Measurements from ENCODE around the gene PRXL2B.

The PRXL2B gene

DNA sequence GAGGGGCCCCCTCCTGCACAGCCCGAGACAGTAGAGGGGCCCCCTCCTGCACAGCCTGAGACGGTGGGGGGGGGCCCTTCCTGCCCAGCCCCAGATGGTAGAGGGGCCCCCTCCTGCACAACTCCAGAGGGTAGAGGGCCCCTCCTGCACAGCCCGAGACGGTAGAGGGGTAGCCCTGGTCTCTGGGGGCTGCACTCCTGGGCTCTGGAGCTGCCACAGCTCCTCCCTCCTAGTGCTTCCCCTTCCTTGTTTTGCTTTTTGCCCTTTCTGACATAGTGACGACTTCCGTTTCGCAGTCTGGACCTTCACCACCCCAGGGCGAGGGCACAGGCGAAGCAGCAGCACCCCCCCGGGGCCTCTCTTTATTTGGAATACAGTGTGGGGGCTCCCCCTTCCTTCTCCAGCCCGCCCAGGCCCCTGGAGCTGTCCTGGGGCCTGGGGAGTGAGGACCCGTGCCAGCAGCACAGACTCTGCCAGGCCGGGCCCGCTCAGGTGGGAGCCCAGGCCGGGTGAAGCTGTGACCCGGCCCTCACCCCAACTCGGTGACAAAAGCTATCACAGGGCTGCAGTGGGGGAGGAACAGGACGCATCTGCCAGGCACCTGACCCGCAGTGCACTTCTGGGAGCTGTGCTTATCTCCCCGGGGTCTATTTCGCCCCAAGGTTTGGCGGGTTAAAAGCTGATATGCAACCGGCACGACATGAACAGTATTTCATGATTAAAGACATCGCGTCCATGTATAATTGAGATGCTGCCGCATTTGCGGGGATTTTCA, 1.1 kb upstream of the PRXL2B start:
- peak; percentile 73 for DNase-seq (ENCODE audit: low spot score)

DNA sequence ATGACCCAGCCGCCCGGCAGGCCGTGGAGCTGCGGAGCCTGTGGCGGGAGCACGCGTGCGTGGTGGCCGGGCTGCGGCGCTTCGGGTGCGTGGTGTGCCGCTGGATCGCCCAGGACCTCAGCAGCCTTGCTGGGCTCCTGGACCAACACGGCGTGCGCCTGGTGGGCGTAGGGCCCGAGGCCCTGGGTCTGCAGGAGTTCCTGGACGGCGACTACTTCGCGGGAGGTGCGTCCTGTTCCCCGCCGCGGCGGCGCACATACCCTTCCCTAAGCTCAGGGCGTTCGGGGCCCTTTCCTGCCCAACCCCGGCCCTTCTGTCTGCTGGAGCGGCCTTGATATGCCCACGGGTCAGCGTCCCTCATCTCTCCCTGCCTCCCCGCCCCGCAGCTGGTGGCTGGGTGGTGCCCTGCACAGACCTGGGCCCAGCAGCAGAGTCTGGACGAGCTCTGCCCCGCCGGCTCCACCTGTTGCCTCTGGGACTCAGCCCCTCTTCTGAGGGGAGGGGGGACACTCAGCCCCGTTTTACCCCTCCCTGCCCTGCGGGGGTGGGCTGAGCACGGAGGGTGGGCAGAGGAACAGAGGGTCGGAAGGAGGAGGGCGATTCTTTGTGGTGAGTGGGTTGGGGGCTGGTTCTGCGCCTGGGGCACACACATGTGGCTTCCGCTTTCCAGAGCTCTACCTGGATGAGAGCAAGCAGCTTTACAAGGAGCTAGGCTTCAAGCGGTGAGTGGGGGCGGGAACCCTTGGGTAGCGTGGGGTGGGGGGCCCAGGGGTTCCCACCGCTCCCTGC, 688 bp downstream of the PRXL2B start:
- DNase-seq (ENCODE audit: low spot score): no peak

DNA sequence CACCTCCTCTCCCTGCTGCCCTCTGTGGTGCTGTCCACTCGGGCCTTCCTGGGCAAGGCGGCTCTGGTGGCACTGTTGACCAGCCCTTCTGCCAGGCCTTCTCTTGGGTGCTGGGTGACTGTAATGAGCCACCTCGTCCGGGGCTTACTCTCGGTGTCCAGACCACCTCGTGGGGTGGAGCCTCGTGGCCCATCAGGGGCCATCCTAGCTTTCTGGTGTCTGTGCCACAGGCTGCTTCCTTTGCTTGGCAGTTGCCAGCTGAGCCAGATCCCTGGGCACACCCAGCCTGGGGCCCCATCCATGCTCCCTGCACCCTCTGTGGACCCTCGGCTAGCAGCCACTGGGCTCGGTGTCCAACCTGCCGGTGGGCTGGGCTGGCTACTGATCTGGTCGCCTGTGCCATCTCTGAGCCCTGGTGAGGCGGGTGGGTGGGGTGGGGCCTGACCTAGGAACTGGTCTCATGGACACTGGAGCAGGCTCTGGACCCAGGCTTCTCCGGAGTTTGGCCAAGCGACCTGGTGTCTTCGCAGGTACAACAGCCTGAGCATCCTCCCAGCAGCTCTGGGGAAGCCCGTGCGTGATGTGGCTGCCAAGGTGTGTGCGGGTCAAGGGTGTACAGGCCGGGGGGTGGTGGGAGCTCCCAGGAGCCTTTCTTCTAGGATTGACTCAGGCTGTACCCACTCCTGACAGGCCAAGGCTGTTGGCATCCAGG, 1.4 kb downstream of the PRXL2B start:
- DNase-seq (ENCODE audit: low spot score): no peak

DNA sequence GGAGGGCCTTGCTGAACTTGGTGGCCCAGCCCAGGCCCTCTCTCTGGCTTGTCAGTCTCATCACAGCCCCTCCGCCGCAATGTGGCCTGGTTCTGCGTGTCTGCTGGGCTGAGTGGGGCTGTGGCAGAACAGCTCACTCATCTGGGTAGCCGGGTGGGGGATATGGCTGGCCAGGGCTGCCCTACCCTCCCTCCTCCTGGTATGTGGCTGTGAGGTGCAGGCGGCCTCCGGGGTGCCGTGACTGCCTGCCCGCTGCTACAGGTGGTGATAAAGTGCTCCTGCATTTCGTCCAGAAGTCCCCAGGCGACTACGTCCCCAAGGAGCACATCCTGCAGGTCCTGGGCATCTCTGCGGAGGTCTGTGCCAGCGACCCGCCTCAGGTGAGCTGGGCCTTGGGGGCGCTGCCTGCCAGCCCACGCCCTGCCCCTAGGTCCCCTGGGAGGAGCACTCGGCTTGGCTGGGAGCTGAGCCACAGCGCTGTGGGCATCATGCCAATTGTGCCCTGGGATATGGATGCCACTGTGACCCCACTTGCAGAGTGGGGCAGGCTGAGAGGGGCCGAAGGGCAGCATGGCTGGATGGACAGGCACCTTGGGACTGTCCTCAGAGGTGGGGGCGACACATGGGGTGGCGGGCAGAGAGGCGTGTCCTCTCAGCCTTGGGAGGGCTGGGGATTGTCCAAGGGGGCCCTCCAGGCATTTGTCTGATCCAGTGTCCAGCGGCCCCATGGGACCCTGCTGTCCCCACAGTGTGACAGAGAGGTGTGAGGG, 2.3 kb downstream of the PRXL2B start:
- no peak for DNase-seq (ENCODE audit: low spot score)

DNA sequence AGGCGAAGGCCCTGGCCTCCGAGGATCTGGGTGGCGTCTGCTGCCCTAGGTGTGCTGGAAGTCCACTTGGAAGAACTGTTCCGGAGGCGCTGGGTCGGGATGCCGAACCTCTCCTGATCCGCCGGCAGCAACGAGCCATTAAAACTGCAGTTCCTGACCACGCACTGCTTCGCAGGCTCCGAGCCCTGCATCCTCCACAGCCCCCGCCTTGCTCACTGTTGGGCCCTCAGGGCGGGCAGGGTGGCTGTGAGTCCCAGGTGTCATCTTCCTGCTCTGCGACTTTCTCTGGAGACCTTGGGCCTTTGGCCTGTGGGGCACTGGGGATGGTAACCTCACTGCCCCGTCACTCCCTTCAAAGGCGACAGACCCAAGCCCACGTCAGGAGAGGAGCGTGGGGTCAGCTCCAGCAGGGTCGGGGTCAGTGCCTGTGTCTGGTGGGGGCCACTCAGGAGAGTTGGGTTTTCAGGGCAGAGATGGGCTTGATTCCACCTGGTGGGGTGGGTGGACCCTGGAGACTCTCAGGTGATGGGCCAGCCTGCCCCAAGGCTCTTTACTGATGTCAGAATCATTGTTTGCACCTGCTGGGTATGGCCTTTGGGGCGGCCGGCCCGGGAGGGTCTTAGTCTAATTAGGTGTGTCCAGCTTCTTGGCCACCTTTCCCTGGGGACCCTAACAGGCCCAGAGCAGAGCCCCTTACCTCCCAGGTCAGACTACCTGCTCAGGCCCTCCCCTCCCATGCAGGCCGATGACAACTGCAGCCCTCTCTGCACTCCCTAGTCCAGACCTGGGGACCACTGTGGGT, 3.1 kb downstream of the PRXL2B start:
- no peak for DNase-seq (ENCODE audit: low spot score)

DNA sequence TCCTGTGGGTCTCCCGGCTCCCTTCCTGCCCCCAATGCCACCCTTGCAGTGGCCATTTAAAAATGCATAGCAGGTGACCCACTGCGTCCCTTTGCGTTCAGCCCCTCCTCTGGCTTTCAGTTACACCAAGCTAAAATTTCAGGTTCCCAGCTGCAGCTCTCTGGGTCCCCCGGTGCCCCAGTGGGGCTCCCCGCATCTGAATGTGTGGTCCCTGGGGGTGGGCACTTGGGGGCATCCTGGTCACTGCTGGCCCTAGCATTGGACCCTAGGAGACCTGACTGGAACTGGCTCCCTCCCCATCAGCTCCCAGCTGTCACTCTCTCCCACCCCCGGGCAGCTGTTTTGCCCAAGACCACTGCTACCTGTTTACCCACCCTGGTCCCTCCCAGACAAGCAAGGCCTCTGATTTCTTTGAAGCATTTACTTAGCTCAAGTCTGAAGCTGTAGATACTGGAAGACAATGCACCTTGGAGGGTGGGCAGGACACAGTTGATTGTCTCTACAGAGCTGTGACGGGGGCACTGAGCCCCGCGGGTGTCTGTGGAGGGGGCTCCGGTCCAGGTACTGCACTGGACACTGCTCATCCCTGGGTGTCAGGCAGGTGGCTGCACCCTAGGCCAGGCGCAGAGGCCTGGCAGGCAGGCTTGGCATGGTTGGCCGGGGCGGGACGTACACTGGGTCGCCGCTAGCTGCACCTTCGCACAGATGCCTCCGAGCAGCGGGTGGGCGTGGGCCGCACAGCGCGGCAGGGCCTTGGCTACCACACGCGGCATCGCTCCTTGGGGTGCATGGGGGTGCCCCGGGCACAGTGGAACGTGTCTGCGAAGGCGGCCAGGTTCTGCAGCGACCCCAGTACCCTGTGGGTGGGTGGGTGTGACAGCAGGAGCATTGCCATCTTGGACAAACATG, 3.9 kb downstream of the PRXL2B start:
- DNase-seq (ENCODE audit: low spot score): no peak

DNA sequence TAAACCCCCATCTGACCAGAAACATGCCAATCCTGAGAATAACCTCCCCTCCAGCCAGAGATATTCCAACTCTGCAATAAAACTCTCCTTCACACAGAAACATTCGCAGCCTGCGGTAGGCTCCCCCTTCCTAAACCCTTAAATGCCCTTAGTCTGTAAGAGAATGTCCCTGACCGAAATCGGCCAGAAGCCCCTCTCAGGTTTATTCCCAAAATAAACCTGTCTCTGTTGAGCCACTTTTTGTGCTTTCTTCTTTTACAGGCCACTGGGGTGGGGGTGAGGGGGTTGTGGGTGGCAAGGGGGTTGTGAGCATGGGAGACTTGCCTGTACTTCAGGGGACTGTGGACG, 4.6 kb downstream of the PRXL2B start:
- DNase-seq (ENCODE audit: low spot score): no peak

DNA sequence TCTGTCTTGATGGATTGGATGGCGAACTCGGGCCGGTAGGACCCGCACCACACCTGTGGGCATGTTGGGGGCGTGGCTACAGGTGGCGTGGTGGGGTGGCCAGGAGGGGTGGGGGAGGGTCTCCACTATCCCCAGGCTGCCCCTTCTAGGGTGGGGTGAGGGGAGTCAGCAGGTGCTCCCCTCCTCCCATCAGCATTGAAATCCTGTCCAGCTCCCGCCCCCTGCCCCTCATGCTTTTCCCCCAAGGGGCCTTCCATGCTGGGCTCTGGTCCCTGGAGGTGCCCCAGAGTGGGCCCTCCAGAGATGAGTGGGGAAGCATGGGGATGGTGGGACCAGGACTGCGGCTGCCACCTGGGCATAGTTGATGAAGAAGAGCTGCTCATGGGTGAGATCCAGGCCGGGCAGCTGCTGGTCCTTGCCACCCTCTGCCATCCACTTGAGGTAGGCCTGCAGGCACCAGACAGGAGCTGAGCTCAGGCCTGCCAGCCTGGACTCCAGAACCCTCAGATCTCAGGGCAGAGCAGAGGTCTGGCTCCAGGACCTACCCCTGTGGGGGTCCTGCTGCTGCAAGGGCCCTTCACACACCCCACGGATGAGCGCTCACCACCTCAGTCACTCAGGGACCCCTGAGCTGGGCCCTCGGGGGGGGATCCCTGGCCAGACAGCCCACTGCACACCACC, 5.1 kb downstream of the PRXL2B start:
- DNase-seq (ENCODE audit: low spot score): no peak

DNA sequence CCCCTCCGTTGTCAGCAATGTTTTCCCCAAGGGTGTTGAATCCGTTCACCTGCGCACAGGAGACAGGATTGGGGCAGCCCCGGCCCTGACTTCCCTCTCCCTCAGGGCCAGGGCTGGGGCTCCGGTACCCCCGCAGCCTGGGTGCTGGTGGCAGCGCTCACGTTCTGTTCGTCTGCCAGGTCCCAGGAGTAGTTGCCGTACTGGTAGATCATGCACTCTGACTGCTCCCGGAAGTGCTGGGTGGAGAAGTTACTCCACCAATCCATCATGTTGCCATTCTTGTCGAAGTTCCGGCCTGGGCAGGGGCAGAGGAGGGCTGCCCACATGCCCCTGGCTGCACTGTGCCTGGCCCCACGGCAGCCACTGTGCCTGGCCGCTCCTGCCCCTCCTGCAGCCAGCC, 6.1 kb downstream of the PRXL2B start:
- no peak for DNase-seq (ENCODE audit: low spot score)

DNA sequence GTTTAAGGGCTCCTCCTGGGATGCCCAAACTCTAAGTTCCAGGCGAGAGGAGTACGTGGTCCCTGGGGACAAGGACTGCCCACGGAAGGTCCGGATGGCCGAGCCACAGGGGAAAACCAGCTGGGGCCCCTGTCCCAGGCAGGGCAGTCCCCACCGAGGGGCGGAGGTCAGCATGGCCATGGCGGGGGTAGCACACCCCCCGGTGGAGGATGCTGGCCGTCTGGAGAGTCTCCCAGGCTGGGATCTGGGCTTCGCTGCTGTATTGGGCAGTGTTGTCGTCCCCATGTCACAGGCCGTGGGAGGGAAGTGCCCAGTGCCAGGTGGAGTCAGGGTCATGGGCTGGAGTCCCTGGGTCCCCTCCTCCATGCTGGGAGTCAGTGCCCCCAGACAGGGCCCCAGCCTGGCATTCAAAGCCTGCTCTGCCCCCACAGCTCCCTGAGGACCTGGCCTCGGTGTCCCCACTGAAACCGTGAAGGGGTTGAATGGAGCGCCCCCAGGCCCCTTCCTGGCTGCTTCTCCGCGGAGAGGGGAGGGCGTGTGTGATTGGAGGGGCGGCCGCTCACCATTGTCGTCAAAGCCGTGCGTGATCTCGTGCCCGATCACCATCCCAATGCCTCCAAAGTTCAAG, 6.8 kb downstream of the PRXL2B start:
- no peak for DNase-seq (ENCODE audit: low spot score)

DNA sequence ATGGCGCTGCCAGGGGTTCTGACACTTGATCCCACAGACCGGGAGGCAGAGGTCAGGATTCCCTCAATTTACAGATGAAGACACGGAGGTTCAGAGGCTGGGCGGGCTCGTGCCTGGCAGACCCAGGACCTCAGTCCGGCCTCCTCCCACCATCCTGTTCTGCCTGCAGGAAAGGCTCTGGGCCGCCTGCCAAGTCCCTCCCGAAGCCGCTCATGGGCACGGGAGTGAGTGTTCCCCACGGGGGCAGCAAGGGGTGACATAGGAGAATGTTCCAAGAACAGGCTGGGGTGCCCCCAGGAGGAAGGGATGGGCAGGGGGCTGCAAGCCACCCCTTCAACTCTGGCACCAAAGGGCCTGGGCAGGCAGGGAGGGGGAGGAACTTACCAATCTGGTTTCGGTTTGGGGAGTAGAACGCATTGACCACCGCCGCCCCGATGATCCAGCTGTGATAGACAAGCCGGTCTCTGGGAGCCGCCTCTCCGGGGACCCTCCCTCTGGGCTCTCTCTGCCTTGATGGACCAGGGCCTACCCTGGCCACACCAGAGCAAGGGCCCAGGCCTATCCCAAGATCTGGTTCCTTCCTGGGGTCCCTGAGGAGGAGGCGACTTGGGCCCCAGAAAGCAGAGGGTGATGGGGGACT, 7.5 kb downstream of the PRXL2B start:
- DNase-seq (ENCODE audit: low spot score): no peak

DNA sequence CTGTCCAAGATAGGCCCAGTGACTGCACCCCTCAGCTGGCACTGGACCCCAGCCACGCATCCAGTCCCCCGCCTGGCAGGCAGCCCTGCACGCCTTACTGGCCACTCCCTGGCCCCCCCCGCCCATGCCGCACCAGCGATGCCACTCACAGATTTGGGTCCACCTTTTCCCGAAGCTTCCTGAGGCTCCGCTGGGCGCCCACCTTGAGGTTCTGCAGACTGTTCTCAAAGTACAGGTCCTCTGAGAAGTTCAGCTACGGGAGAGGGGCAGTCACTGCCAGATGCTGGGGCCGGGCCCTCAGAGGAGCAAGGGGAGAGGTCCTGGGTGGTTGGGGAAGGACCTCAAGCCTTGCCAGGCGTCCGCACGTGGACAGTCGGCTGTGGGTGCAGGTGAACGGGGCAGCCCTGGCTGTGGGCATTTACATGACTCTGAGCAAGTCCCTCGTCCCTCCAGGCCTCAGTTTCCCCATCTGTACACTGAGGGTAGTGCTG, 8.1 kb downstream of the PRXL2B start:
- DNase-seq (ENCODE audit: low spot score): no peak

DNA sequence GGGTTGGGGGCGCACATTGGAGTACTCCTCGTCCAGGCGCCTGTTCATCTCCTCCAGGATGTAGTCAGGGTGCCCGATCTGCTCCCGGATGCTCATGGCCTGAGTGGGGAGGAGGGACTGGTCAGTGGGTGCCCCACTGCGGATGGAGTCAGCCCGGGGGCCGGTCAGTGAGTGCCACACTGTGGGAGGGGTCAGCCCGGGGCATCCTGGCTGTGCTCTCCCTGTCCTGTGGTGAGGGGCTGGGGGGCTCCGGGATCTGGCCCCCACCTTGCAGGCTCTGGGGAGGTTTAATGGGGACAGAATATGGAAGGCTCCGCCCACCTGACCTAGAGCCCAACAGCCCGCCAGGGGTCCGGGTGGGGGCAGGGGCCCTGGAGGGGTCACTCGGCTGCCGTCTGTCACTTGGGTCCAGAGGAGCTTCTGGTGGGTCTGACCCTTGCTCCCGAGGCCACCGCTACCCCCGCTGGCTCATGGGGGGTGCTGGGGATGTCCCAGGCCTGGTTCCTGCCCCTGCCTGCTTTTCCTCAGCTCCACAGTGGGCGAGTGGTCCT, 8.8 kb downstream of the PRXL2B start:
- no peak for DNase-seq (ENCODE audit: low spot score)

DNA sequence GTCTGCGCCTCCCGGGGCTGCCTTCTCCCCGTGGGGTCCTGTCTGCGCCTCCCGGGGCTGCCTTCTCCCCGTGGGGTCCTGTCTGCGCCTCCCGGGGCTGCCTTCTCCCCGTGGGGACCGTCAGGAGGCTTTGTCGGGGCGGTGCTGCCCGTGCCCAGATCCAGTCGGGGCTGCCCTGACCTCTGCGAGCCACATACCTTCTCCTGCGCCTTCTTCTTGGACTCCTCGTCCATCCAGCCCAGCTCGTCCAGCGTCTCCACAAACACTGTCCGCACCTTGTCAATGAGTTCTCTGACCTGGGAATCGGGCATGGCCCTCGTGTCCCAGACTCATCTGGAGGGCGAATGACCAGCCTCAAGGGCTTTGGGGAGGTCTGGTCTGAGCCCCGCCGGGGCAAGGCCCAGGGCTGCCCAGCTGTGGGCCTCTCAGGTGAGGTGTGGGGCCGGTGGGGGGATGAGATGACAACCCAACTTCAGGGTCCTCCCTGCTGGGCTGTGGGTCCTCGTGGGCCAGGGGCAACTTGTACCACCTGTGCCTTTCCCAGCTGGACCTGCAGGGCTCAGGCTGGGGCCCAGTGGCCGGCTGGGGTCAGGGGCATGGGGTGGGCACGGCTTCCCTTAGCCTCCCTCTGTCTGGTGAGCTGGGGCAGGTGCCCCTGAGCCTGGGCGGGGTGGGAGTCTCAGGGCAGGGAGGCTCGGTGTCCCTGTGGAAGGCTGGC, 9.4 kb downstream of the PRXL2B start:
- no peak for DNase-seq (ENCODE audit: low spot score)

DNA sequence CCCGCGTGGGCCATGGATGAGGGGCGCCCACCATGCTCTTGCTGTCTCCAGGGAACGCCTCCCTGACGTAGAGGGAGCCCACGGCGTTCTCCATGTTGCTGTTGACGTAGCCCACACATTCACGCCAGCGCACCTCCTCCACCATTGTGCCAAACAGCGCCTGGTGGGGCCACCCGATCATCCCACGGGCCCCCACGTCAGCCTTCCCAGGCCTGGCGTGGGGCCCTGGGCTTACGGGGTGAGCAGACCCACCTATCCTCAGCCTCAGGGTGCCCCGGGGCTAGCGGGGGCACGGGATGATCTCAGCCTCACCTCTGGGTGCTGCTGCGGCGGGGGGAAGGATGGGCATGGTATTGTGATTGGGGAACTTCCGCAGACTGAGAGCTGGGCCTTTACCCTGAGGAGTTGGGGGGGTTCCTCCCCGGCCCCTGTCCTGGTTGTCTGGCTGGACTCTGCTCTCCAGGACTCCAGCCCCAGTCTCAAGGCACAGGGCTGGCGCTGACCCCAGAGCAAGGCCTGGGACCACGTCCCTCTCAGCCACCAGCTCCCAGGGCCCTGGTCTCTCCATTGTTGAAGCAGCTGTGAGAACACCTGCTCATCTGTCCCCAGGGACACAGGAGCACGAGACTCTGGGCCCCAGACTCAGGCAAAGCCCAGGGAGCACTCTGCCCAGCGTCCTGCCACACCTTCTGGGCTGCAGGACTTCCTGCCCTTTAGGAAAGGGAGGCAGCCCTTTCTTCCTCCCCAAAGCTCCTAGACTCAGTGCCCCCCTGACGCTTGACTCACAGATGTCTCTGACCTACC, 10.2 kb downstream of the PRXL2B start:
- DNase-seq (ENCODE audit: low spot score): no peak

DNA sequence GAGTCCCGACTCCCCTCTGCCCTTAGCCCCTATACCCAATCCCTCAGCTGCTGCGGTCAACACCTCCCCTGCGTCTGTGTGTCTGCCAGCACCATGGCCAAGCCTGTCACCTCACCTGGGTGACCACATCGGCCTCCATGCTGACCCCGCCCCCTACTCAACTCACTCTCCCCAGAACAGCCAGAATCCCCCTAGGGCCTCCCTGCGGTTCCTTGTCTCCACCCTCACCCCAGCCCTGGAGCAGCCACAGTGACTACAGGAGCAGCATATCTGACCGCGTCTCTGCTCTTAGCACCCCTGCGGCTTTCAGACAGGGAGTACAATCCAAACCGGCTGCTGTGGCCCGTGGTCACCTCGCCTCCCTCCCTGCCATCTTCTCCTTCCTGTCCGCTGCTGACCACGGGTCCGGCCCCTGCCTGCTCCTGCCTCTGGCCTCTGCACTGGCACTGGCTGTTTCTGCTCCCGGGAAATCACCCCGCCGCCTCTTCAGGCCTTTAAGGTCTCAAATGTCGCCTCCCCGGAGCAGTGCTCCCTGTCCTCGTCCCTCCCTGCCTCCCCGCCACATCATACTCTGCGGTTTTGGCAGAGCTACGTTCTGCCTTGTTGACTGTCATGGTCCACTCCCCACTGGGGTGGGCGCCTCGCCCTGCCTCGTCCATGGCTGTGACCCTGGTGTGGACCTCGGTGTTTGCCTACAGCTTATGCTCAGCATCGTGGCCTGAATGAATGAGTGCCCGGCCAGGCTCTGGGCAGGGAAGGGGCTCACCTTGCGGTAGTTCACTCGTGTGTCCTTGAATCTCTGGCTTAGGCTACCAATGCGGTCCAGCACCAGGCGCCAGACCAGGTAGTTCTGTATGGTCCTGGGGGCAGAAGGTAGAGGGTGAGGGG, 11.1 kb downstream of the PRXL2B start:
- no peak for DNase-seq (ENCODE audit: low spot score)

All from CD4-positive, alpha-beta T cell treated with Interleukin-15 for 4 hours (primary cell).